HG03060 (cell line): ENCODE measurements around the gene MYDGF.

Source experiments
- ATAC-seq: cut with Tn5 transposase; IDR thresholded peaks from one replicate; pipeline ENCODE4 v1.9.1; 2021; ENCODE audit warnings: low read depth, moderate number of reproducible peaks; ENCODE audit not compliant: unreplicated experiment

Gene MYDGF

GRCh38 chr19:4619668-4620294 lies 50.4 kb downstream of the MYDGF start:
- no peak for ATAC-seq

DNA sequence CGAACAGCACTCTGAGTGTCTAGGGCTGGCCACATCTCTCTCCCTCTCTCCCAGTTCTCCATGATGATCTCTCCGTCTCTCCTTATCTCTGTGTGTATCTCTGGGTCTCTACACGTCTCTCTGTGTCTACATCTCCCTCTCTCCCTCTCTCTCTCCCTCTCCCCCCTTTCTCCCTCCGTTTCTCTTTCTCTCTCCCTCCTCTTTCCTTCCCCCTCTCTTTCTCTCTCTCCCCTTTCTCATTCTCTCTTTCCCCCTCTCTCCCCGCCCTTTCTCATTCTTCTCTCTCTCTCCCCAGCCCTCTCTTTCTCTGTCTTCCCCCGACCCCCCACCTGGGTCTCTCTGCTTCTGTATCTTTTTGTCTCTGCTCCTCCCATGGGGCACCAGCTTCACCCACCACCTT lies 52.1 kb downstream of the MYDGF start:
- ATAC-seq, result no peak

- no peak for ATAC-seq
Measured at GRCh38 chr19:4613254-4613751, 56.8 kb downstream of the MYDGF start.

DNA sequence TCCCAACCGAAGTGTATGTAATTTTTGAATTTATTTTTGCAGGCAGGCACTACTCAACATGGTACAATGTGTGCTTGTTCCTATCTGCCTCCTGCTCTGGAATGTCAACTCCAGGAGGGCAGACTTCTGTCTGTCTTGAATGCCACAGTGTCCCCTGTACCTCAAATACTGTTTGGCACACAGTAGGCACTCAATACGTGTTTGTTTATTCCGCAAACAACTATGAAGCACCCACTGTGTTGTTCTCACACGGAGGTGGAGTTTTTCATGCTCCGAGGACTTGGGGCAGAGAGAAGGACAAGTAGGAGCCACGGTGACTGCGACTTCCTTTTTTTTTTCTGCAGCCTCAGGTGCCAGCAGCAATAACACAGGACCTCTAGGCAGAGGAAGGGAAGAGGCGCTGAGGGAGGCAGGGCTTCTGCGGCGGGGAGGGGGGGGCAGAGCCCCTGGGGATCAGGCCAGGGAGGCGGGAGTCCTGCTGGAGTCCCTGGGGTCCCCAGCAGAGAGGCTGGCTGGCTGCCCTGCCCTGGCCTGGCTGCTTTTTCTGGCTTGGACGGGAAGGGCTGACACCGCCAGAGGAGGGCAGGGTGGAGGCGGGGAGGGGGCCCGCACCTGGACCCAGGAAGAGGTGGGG lies 60.1 kb downstream of the MYDGF start:
- ATAC-seq, result no peak
